WTC11 (cell line): ENCODE data around the gene FNDC3B. TPM values are rescaled to one million over a fixed set of nuclear protein-coding genes. Genes with fewer than 3 reads are reported as not detected.

Source experiments
- ATAC-seq: fragments of 200-7000 bp; cut with Tn5 transposase; 2 replicates; pipeline ENCODE4 v1.10.0; 2021; ENCODE audit warnings: mild to moderate bottlenecking, moderate library complexity
- CTCF ChIA-PET: fragments of 300-600 bp; sonication (Branson Sonifier 250); formaldehyde crosslinking; loops from one replicate; lab custom pipeline; 2021; ENCODE audit warnings: antibody characterized with exemption; lab: Charles Lee
- POLR2A ChIA-PET: fragments of 350-600 bp; sonication (Branson Sonifier 250); formaldehyde crosslinking; loops from one replicate; lab custom pipeline; 2021; ENCODE audit warnings: antibody characterized with exemption; lab: Charles Lee
- DNase-seq: peaks from one replicate; pipeline ENCODE4 v3.0.0; 2021; ENCODE audit warnings: low spot score
- H3K27ac Mint-ChIP-seq: 2 replicates; pipeline ENCODE4 v1.8.0; 2021; ENCODE audit warnings: mixed read lengths
- H3K27me3 Mint-ChIP-seq: 2 replicates; pipeline ENCODE4 v1.8.0; 2021; ENCODE audit warnings: low read depth, mild to moderate bottlenecking, moderate library complexity, mixed read lengths
- H3K36me3 Mint-ChIP-seq: 2 replicates; pipeline ENCODE4 v1.8.0; 2021; ENCODE audit warnings: mixed read lengths
- H3K4me1 Mint-ChIP-seq: 2 replicates; pipeline ENCODE4 v1.8.0; 2022; ENCODE audit warnings: mixed read lengths
- H3K4me3 Mint-ChIP-seq: 2 replicates; pipeline ENCODE4 v1.8.0; 2021; ENCODE audit warnings: mild to moderate bottlenecking, moderate library complexity, mixed read lengths
- H3K9me3 Mint-ChIP-seq: 2 replicates; pipeline ENCODE4 v1.8.0; 2021; ENCODE audit warnings: mixed read lengths
- ATF1 ChIP-seq: sonication (generic); formaldehyde crosslinking; IDR thresholded peaks from 2 replicates; pipeline ENCODE4 v1.8.1; 2023; ENCODE audit warnings: mild to moderate bottlenecking, moderate library complexity, missing genetic modification reagents
- CREM ChIP-seq: sonication (generic); formaldehyde crosslinking; IDR thresholded peaks from 2 replicates; pipeline ENCODE4 v1.8.1; 2022; ENCODE audit warnings: mild to moderate bottlenecking, missing genetic modification reagents, moderate library complexity
- ESRRA ChIP-seq: sonication (generic); formaldehyde crosslinking; IDR thresholded peaks from 2 replicates; pipeline ENCODE4 v1.8.1; 2022; ENCODE audit warnings: mild to moderate bottlenecking, missing genetic modification reagents, borderline replicate concordance
- FOXP1 ChIP-seq: sonication (generic); formaldehyde crosslinking; IDR thresholded peaks from 2 replicates; pipeline ENCODE4 v1.8.0; 2022; ENCODE audit warnings: missing genetic modification reagents, mild to moderate bottlenecking, moderate library complexity, borderline replicate concordance
- GRHL2 ChIP-seq: fragments of 250-450 bp; sonication (Bioruptor Pico); IDR thresholded peaks from 2 replicates; pipeline ENCODE4 v1.8.0; 2022; ENCODE audit warnings: mild to moderate bottlenecking, moderate library complexity; ENCODE audit not compliant: insufficient replicate concordance, severe bottlenecking
- HMGA2 ChIP-seq: fragments of 250-450 bp; sonication (Bioruptor Pico); IDR thresholded peaks from 2 replicates; pipeline ENCODE4 v1.4.0; 2021; ENCODE audit warnings: mild to moderate bottlenecking, moderate library complexity
- IRF1 ChIP-seq: sonication (generic); formaldehyde crosslinking; IDR thresholded peaks from 2 replicates; pipeline ENCODE4 v1.8.0; 2023; ENCODE audit warnings: missing genetic modification reagents
- JUN ChIP-seq: sonication (generic); formaldehyde crosslinking; IDR thresholded peaks from 2 replicates; pipeline ENCODE4 v1.8.0; 2023; ENCODE audit warnings: mild to moderate bottlenecking, missing genetic modification reagents
- MAX ChIP-seq: sonication (generic); formaldehyde crosslinking; IDR thresholded peaks from 2 replicates; pipeline ENCODE4 v1.8.0; 2022; ENCODE audit warnings: mild to moderate bottlenecking, missing genetic modification reagents
- MXD4 ChIP-seq: fragments of 250-450 bp; sonication (Bioruptor Pico); IDR thresholded peaks from 2 replicates; pipeline ENCODE4 v1.8.0; 2021; ENCODE audit warnings: mild to moderate bottlenecking, moderate library complexity, borderline replicate concordance
- NFE2L1 ChIP-seq: sonication (generic); formaldehyde crosslinking; IDR thresholded peaks from 2 replicates; pipeline ENCODE4 v1.8.1; 2023; ENCODE audit warnings: missing genetic modification reagents
- TEAD1 ChIP-seq: sonication (generic); formaldehyde crosslinking; IDR thresholded peaks from 2 replicates; pipeline ENCODE4 v1.8.0; 2022; ENCODE audit warnings: mild to moderate bottlenecking, missing genetic modification reagents
- TEAD4 ChIP-seq: sonication (generic); formaldehyde crosslinking; IDR thresholded peaks from 2 replicates; pipeline ENCODE4 v1.8.0; 2022; ENCODE audit warnings: mild to moderate bottlenecking, missing genetic modification reagents
- ZBTB21 ChIP-seq: sonication (generic); formaldehyde crosslinking; IDR thresholded peaks from 2 replicates; pipeline ENCODE4 v1.8.1; 2023; ENCODE audit warnings: mild to moderate bottlenecking, missing genetic modification reagents, borderline replicate concordance
- ZNF121 ChIP-seq: sonication (generic); formaldehyde crosslinking; IDR thresholded peaks from 2 replicates; pipeline ENCODE4 v1.8.0; 2023; ENCODE audit warnings: missing genetic modification reagents
- ZNF232 ChIP-seq: sonication (generic); formaldehyde crosslinking; IDR thresholded peaks from 2 replicates; pipeline ENCODE4 v1.8.0; 2022; ENCODE audit warnings: mild to moderate bottlenecking, missing genetic modification reagents
- ZNF317 ChIP-seq: sonication (generic); formaldehyde crosslinking; IDR thresholded peaks from 2 replicates; pipeline ENCODE4 v1.8.1; 2023; ENCODE audit warnings: low read depth, mild to moderate bottlenecking, moderate library complexity, missing genetic modification reagents, borderline replicate concordance
- total RNA-seq: library from RNA; stranded (reverse); gene quantifications from 3 replicates; pipeline ENCODE4 v1.2.3, GENCODE V29; 2021
- TF ChIP-seq, protein P1 (sequence below): fragments of 250-450 bp; sonication (Bioruptor Pico); IDR thresholded peaks from 2 replicates; pipeline ENCODE4 v2.1.2; 2022; ENCODE audit warnings: mild to moderate bottlenecking, moderate library complexity
- TF ChIP-seq, protein P2 (sequence below): fragments of 250-450 bp; sonication (Bioruptor Pico); IDR thresholded peaks from 2 replicates; pipeline ENCODE4 v1.8.0; 2021; ENCODE audit warnings: mild to moderate bottlenecking
- TF ChIP-seq, protein P3 (sequence below): sonication (generic); formaldehyde crosslinking; IDR thresholded peaks from 2 replicates; pipeline ENCODE4 v1.8.1; 2023; ENCODE audit warnings: mild to moderate bottlenecking, missing genetic modification reagents
- TF ChIP-seq, protein P4 (sequence below): sonication (generic); formaldehyde crosslinking; IDR thresholded peaks from 2 replicates; pipeline ENCODE4 v1.8.1; 2023; ENCODE audit warnings: mild to moderate bottlenecking, missing genetic modification reagents, moderate library complexity
- TF ChIP-seq, protein P5 (sequence below): sonication (generic); formaldehyde crosslinking; IDR thresholded peaks from 2 replicates; pipeline ENCODE4 v1.8.1; 2022; ENCODE audit warnings: low read depth, mild to moderate bottlenecking, moderate library complexity, missing genetic modification reagents, borderline replicate concordance

Gene FNDC3B
- total RNA-seq, 1 experiment from 2014 or later: 42.8 TPM

DNA sequence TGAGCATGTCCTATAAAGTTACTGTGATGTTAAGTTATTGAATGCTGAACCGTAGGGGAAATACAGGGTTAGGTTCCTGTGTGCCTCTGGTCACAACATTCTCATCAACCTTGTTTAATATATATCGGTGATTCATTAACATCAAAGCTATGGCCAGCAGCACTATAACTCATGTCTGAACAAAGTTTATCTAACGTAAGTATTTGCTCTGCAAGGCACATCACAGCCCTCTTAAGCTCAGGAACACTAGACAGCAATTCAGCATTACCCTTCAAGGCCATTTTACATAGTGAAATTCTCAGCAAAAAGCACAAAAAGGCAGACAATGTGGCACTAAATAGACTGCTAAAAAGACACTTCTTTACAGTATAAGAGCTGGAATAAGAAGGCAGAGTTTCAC is 48.2 kb upstream of the FNDC3B start:
- TF ChIP-seq NFE2L1 (no peak), ZBTB21 (no peak), ZNF317 (CRISPR knock-in tag) (no peak), TEAD1 (CRISPR knock-in tag) (no peak), ZNF121 (CRISPR knock-in tag) (no peak), TEAD4 (CRISPR knock-in tag) (no peak), CREM (CRISPR knock-in tag) (no peak), ATF1 (CRISPR knock-in tag) (no peak), GRHL2 (CRISPR knock-in tag) (no peak), MAX (no peak), FOXP1 (CRISPR knock-in tag) (no peak), ESRRA (no peak), JUN (CRISPR knock-in tag) (no peak), MXD4 (CRISPR knock-in tag) (no peak)
- TF ChIP-seq, protein P1, sequence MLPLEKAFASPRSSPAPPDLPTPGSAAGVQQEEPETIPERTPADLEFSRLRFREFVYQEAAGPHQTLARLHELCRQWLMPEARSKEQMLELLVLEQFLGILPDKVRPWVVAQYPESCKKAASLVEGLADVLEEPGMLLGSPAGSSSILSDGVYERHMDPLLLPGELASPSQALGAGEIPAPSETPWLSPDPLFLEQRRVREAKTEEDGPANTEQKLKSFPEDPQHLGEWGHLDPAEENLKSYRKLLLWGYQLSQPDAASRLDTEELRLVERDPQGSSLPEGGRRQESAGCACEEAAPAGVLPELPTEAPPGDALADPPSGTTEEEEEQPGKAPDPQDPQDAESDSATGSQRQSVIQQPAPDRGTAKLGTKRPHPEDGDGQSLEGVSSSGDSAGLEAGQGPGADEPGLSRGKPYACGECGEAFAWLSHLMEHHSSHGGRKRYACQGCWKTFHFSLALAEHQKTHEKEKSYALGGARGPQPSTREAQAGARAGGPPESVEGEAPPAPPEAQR (CRISPR knock-in tag): no peak
- TF ChIP-seq, protein P2, sequence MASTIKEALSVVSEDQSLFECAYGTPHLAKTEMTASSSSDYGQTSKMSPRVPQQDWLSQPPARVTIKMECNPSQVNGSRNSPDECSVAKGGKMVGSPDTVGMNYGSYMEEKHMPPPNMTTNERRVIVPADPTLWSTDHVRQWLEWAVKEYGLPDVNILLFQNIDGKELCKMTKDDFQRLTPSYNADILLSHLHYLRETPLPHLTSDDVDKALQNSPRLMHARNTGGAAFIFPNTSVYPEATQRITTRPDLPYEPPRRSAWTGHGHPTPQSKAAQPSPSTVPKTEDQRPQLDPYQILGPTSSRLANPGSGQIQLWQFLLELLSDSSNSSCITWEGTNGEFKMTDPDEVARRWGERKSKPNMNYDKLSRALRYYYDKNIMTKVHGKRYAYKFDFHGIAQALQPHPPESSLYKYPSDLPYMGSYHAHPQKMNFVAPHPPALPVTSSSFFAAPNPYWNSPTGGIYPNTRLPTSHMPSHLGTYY (CRISPR knock-in tag): no peak
- TF ChIP-seq, protein P3, sequence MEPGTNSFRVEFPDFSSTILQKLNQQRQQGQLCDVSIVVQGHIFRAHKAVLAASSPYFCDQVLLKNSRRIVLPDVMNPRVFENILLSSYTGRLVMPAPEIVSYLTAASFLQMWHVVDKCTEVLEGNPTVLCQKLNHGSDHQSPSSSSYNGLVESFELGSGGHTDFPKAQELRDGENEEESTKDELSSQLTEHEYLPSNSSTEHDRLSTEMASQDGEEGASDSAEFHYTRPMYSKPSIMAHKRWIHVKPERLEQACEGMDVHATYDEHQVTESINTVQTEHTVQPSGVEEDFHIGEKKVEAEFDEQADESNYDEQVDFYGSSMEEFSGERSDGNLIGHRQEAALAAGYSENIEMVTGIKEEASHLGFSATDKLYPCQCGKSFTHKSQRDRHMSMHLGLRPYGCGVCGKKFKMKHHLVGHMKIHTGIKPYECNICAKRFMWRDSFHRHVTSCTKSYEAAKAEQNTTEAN: no peak
- TF ChIP-seq, protein P4, sequence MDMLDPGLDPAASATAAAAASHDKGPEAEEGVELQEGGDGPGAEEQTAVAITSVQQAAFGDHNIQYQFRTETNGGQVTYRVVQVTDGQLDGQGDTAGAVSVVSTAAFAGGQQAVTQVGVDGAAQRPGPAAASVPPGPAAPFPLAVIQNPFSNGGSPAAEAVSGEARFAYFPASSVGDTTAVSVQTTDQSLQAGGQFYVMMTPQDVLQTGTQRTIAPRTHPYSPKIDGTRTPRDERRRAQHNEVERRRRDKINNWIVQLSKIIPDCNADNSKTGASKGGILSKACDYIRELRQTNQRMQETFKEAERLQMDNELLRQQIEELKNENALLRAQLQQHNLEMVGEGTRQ (CRISPR knock-in tag): no peak
- TF ChIP-seq, protein P5, sequence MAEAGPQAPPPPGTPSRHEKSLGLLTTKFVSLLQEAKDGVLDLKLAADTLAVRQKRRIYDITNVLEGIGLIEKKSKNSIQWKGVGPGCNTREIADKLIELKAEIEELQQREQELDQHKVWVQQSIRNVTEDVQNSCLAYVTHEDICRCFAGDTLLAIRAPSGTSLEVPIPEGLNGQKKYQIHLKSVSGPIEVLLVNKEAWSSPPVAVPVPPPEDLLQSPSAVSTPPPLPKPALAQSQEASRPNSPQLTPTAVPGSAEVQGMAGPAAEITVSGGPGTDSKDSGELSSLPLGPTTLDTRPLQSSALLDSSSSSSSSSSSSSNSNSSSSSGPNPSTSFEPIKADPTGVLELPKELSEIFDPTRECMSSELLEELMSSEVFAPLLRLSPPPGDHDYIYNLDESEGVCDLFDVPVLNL: no peak
- ChIA-PET CTCF (no interaction called here), POLR2A (no interaction called here)
- no peaks in the 10 kb centered on the region for H3K4me1 Mint-ChIP-seq
- H3K27me3 Mint-ChIP-seq: no peaks in the 10 kb centered on the region
- no peaks in the 10 kb centered on the region for H3K36me3 Mint-ChIP-seq
- ATAC-seq (no peak), DNase-seq (no peak)
- H3K4me3 Mint-ChIP-seq: no peak overlapping the region
- no peak overlapping the region for H3K27ac Mint-ChIP-seq
- H3K9me3 Mint-ChIP-seq: peaks cover 13% of the 10 kb centered on the region

DNA sequence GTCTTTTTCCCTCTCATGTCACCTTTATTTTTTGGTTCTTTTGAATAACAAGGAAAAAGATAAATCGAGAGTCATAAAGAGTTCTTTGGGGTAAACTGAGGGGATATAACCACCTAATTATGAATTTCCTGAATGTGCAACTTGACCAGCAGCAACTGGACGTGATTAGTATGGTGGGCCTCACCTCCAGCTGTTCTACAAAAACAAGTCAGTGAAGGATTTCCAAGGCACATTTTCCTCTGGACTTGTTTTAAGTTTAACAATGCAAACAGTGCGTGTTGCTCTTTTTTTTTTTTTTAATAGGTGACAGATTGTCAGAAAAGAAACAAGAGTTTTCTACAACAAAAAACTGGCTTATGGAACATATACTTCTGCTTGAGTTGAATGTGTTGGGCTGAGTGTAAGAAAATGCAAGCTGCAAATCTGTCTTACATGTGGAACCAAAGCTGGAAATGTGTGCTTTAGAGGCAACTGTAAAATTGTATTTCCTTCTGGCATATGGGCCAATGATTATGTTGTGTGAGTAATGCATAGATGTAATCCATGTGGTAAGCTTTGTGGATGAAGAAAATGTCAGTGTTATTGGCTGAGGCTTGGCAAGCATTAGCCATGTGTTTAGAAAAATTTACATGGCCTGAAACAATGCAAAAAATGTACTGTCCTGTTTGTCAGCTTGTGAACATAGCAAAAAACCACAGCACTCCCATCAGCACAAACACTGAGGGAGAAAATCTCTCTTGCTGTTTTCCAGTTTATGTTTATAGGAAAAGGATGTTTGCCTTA is 44.5 kb upstream of the FNDC3B start:
- H3K4me3 Mint-ChIP-seq: no peak overlapping the region
- CTCF ChIA-PET: no interaction called here
- TF ChIP-seq ZNF317 (CRISPR knock-in tag) (no peak), HMGA2 (CRISPR knock-in tag) (no peak), ZNF121 (CRISPR knock-in tag) (no peak), MXD4 (CRISPR knock-in tag) (no peak), ZNF232 (CRISPR knock-in tag) (no peak), ESRRA (no peak), IRF1 (no peak)
- POLR2A ChIA-PET: interaction anchor here (0.6 kb wide), 2 partner anchors 153 to 402 kb away, joined by 4 read pairs; no protein-coding TSS in a partner anchor
- peaks cover 8% of the 10 kb centered on the region for H3K36me3 Mint-ChIP-seq
- H3K4me1 Mint-ChIP-seq: no peaks in the 10 kb centered on the region
- ATAC-seq (no peak), DNase-seq (no peak)
- no peak overlapping the region for H3K27ac Mint-ChIP-seq
- H3K27me3 Mint-ChIP-seq: no peaks in the 10 kb centered on the region
- H3K9me3 Mint-ChIP-seq: peaks cover 37% of the 10 kb centered on the region
